Right lobe of liver (tissue), 6 donors: ENCODE measurements around the gene EHD4. TPM values are rescaled to one million over a fixed set of nuclear protein-coding genes. Genes with fewer than 3 reads are reported as not detected.
A peak's percentile ranks its signal among the peaks of the same experiment; 100 is the strongest.

Source experiments
- ATAC-seq, 4 donors: fragments of 200-7000 bp; cut with Tn5 transposase; one replicate each; pipeline ENCODE4 v1.9.1; 2020; ENCODE audit warnings: mild to moderate bottlenecking in 4 of 4, moderate library complexity in 4 of 4
- DNase-seq, 3 donors: peaks; one replicate each; pipeline ENCODE4 v3.0.0-alpha.2; 2020
- H3K27ac ChIP-seq, 3 donors: fragments of 200-600 bp; one replicate each; pipeline ENCODE4 v1.8.0; 2022
- H3K27me3 ChIP-seq, 2 donors: fragments of 200-600 bp; one replicate each; pipeline ENCODE4 v1.8.0; 2022
- H3K36me3 ChIP-seq, 4 donors: fragments of 200-600 bp; sonication (generic) in 1 of 4; one replicate each; pipeline versions ENCODE4 v1.5.1 to v1.8.0; 2017 to 2022; ENCODE audit warnings: control low read depth in 1 of 4
- H3K4me1 ChIP-seq, 4 donors: fragments of 200-600 bp; sonication (generic) in 1 of 4; one replicate each; pipeline versions ENCODE4 v1.5.1 to v1.8.0; 2017 to 2022; ENCODE audit warnings: control low read depth in 1 of 4
- H3K4me3 ChIP-seq, 3 donors: fragments of 200-600 bp; one replicate each; pipeline ENCODE4 v1.8.0; 2022
- H3K9me3 ChIP-seq, 4 donors: fragments of 200-600 bp; sonication (generic) in 1 of 4; one replicate each; pipeline versions ENCODE4 v1.5.1 to v1.8.0; 2017 to 2022; ENCODE audit warnings: control low read depth in 1 of 4
- POLR2A ChIP-seq: fragments of 450-650 bp; IDR thresholded peaks from one replicate; pipeline ENCODE4 v1.6.1; 2017; ENCODE audit warnings: antibody characterized with exemption, mild to moderate bottlenecking
- WGBS: methylation state at CpG from one replicate; pipeline ENCODE4 v1.1.6; 2018; ENCODE audit warnings: low coverage, low lambda C conversion rate; ENCODE audit not compliant: insufficient coverage; ENCODE audit errors: missing lambda C conversion rate; 5-methylcytosine and 5-hydroxymethylcytosine counted together
- intact Hi-C, 2 donors: fragments of 100-400 bp; cut with DNase I; formaldehyde crosslinking; loops; one replicate each; pipeline versions ENCODE4 v1.11.2 to v1.14.1; 2022
- total RNA-seq, 6 experiments: library from RNA; depleted of rRNA in 2 of 6; stranded (reverse); fragments of >200 nt in 2 of 6; fragmentation: NEBNext Ultra II Directional in 3 of 6; extraction: Animal tissue kit (Norgen Biotek cat#: 25700) in 3 of 6; gene quantifications; one replicate each; pipeline versions ENCODE4 v1.1.0 to v1.2.4, GENCODE V29; 2016 to 2023
- TF ChIP-seq, protein P1 (sequence below), 4 donors: fragments of 200-600 bp in 3 of 4; fragments of 450-650 bp in 1 of 4; IDR thresholded peaks; one replicate each; pipeline versions ENCODE4 v1.5.1 to v1.8.0; 2016 to 2022; ENCODE audit warnings: antibody characterized with exemption in 4 of 4, mild to moderate bottlenecking in 2 of 4
- donor health status: DM: no; HTN: yes; CAD: no.
- donor health status: DM: no; HTN: no; CAD: no.
- donor health status: DM: no; HTN: no; CAD: no.
- donor health status: DM: no; HTN: yes; CAD: no.
- donor health status: DM: no; HTN: yes; CAD: no.

Gene EHD4
- total RNA-seq, 6 experiments from 2014 or later = 4.7 to 21.5 (median 11.1) TPM

- DNase-seq (peak in 1 of 3 donors; percentile 33), ATAC-seq (no peak)
- intact Hi-C loops = no loop called here
- TF ChIP-seq POLR2A = no peak
- TF ChIP-seq, protein P1, sequence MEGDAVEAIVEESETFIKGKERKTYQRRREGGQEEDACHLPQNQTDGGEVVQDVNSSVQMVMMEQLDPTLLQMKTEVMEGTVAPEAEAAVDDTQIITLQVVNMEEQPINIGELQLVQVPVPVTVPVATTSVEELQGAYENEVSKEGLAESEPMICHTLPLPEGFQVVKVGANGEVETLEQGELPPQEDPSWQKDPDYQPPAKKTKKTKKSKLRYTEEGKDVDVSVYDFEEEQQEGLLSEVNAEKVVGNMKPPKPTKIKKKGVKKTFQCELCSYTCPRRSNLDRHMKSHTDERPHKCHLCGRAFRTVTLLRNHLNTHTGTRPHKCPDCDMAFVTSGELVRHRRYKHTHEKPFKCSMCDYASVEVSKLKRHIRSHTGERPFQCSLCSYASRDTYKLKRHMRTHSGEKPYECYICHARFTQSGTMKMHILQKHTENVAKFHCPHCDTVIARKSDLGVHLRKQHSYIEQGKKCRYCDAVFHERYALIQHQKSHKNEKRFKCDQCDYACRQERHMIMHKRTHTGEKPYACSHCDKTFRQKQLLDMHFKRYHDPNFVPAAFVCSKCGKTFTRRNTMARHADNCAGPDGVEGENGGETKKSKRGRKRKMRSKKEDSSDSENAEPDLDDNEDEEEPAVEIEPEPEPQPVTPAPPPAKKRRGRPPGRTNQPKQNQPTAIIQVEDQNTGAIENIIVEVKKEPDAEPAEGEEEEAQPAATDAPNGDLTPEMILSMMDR (IDR thresholded peaks at IDR 0.05) = no peak
- no peak overlapping the region for H3K27ac ChIP-seq
- H3K36me3 ChIP-seq = no peaks in the 10 kb centered on the region
- H3K27me3 ChIP-seq = no peaks in the 10 kb centered on the region
- 75% methylated on average over 4 of the region's 5 CpGs for WGBS
- H3K4me1 ChIP-seq = no peaks in the 10 kb centered on the region
- H3K9me3 ChIP-seq = no peaks in the 10 kb centered on the region
- no peak overlapping the region for H3K4me3 ChIP-seq
These were observed 7.3 kb upstream of the EHD4 start for GRCh38 chr15:41979493-41980266.

DNA sequence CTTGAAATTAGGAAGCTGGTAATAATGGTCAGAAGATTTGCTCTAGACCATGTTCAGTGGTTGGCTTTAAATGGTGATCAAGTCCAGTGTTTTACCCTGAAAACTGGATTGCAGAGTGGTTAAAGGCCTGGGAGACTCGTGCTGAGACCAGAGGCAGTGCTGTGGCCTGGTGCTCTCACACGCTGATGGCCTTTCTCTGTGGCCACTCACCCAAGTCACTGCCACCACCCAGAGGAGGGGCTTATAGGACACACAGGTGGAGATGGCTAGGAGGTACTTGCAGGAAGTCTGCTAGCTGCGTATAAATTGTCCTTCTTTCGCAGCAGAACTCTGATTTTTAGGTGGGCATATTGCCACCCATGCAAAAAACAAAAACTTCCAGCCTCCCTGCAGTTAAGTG is 6.2 kb upstream of the EHD4 start:
- H3K36me3 ChIP-seq = no peaks in the 10 kb centered on the region
- no peak for ATAC-seq
- TF ChIP-seq POLR2A = no peak
- TF ChIP-seq, protein P1 (IDR thresholded peaks at IDR 0.05) = no peak
- H3K9me3 ChIP-seq = no peaks in the 10 kb centered on the region
- 85% methylated on average over 4 of the region's 4 CpGs for WGBS
- peak in 1 of 3 donors; percentile 19 for DNase-seq
- no peak overlapping the region for H3K4me3 ChIP-seq
- H3K27me3 ChIP-seq = no peaks in the 10 kb centered on the region
- intact Hi-C loops = no loop called here
- no peaks in the 10 kb centered on the region for H3K4me1 ChIP-seq
- no peak overlapping the region for H3K27ac ChIP-seq

- H3K4me1 ChIP-seq = no peaks in the 10 kb centered on the region
- H3K27me3 ChIP-seq = no peaks in the 10 kb centered on the region
- 72% methylated on average over 5 of the region's 6 CpGs for WGBS
- no peak for TF ChIP-seq POLR2A
- TF ChIP-seq, protein P1 (IDR thresholded peaks at IDR 0.05) = no peak
- no peaks in the 10 kb centered on the region for H3K9me3 ChIP-seq
- ATAC-seq (no peak), DNase-seq (no peak)
- no peak overlapping the region for H3K4me3 ChIP-seq
- no peaks in the 10 kb centered on the region for H3K36me3 ChIP-seq
- no peak overlapping the region for H3K27ac ChIP-seq
- intact Hi-C loops = no loop called here
These were observed 5.5 kb upstream of the EHD4 start for GRCh38 chr15:41977757-41978383.

DNA sequence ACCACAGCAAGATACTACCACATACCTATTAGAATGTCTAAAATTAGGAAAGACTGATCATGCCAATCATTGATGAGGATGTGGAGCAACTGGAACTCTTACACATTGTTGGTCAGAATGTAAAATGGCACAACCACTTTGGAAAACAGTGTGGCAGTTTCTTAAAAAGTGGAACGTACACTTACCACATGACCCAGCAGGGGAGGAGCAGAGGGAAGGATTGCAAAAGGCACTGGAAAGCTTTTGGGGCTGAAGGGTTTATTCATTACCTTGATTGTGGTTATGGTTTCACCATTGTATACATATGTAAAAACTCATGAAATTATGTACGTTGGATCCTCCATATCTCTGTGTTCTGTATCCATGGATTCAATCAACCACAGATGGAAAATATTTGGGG is 3.3 kb upstream of the EHD4 start:
- Histone ChIP-seq H3K4me3 (no peak overlapping the region), H3K4me1 (peaks cover 0 to 8% (median 3%) of the 10 kb centered on the region in 4 donors), H3K9me3 (no peaks in the 10 kb centered on the region), H3K27ac (no peak overlapping the region), H3K27me3 (no peaks in the 10 kb centered on the region), H3K36me3 (no peaks in the 10 kb centered on the region)
- ATAC-seq (no peak), DNase-seq (no peak)
- TF ChIP-seq POLR2A = no peak
- TF ChIP-seq, protein P1 (IDR thresholded peaks at IDR 0.05) = no peak
- 48% methylated on average over 2 of the region's 2 CpGs for WGBS
- intact Hi-C loops = no loop called here
